ENCODE measurements around the gene SDHAF4.
"Not testable (repeated sequence)": the region's sequence is repeated elsewhere in the genome, so short reads cannot be mapped to it uniquely, and the experiment has no call there.

Gene SDHAF4

GRCh38 chr6:70566751-70567382, at the start of gene SDHAF4:
Gene SDHAF4 (plus strand): TSS chr6:70566930. CDS start chr6:70566941, 11 bp downstream.
- peak; percentile 78 for DNase-seq

GRCh38 chr6:70518723-70519122, 48.0 kb upstream of the SDHAF4 start:
- DNase-seq = no peak

- DNase-seq = no peak
These were observed 46.2 kb upstream of the SDHAF4 start for GRCh38 chr6:70520575-70520974.

- no peak for DNase-seq
These were observed 41.9 kb upstream of the SDHAF4 start for GRCh38 chr6:70524721-70525286.

- DNase-seq = no peak
These were observed 39.5 kb upstream of the SDHAF4 start for GRCh38 chr6:70527071-70527737.

- no peak for DNase-seq
These were observed 36.7 kb upstream of the SDHAF4 start for GRCh38 chr6:70530023-70530422.

- DNase-seq = no peak
These were observed 35.6 kb upstream of the SDHAF4 start for GRCh38 chr6:70531133-70531532.

- no peak for DNase-seq
These were observed 29.5 kb upstream of the SDHAF4 start for GRCh38 chr6:70537266-70537665.

- no peak for DNase-seq
These were observed 28.4 kb upstream of the SDHAF4 start for GRCh38 chr6:70538376-70538775.

GRCh38 chr6:70547313-70547712, 19.4 kb upstream of the SDHAF4 start:
- no peak for DNase-seq

- DNase-seq = no peak
These were observed 18.8 kb upstream of the SDHAF4 start for GRCh38 chr6:70547905-70548304.

GRCh38 chr6:70549327-70549726, 17.4 kb upstream of the SDHAF4 start:
- no peak for DNase-seq

GRCh38 chr6:70551566-70551965, 15.2 kb upstream of the SDHAF4 start:
- DNase-seq = no peak

- not testable (repeated sequence) for DNase-seq
These were observed 14.3 kb upstream of the SDHAF4 start for GRCh38 chr6:70552286-70552940.

- DNase-seq = no peak
These were observed 13.8 kb upstream of the SDHAF4 start for GRCh38 chr6:70552974-70553373.

GRCh38 chr6:70557998-70558397, 8.7 kb upstream of the SDHAF4 start:
- no peak for DNase-seq

- not testable (repeated sequence) for DNase-seq
These were observed 4.3 kb upstream of the SDHAF4 start for GRCh38 chr6:70562401-70562800.

GRCh38 chr6:70563530-70563929, 3.2 kb upstream of the SDHAF4 start:
- no peak for DNase-seq

- DNase-seq = no peak
These were observed 7.9 kb downstream of the SDHAF4 start for GRCh38 chr6:70574643-70575042.

- DNase-seq = no peak
These were observed 9.3 kb downstream of the SDHAF4 start for GRCh38 chr6:70575899-70576495.

GRCh38 chr6:70586114-70586513, 19.4 kb downstream of the SDHAF4 start:
- DNase-seq = no peak

- DNase-seq = no peak
These were observed 23.7 kb downstream of the SDHAF4 start for GRCh38 chr6:70590400-70590799.

- no peak for DNase-seq
These were observed 25.8 kb downstream of the SDHAF4 start for GRCh38 chr6:70592391-70593117.
